Heart left ventricle (tissue), 16 donors: ENCODE data around the gene ISOC2. TPM values are rescaled to one million over a fixed set of nuclear protein-coding genes. Genes with fewer than 3 reads are reported as not detected.

Experiments
- ATAC-seq, 4 donors: fragments of 200-7000 bp; cut with Tn5 transposase; one replicate each; pipeline ENCODE4 v1.9.1; 2020 to 2022; ENCODE audit warnings: moderate library complexity in 4 of 4, mild to moderate bottlenecking in 3 of 4, moderate number of reproducible peaks in 1 of 4
- DNase-seq, 5 donors: peaks; one replicate each; pipeline ENCODE4 v3.0.0-alpha.2; 2020
- H3K27ac ChIP-seq, 12 donors: fragments of 200-600 bp; sonication (generic) in 4 of 12; one replicate each; pipeline versions ENCODE4 v1.5.0 to v1.8.0; 2016 to 2022; ENCODE audit warnings: mild to moderate bottlenecking in 2 of 12
- H3K27me3 ChIP-seq, 9 donors: fragments of 200-600 bp; sonication (generic) in 2 of 9; one replicate each; pipeline versions ENCODE4 v1.5.1 to v1.8.0; 2016 to 2022; ENCODE audit warnings: mild to moderate bottlenecking in 3 of 9
- H3K36me3 ChIP-seq, 9 donors: fragments of 200-600 bp; sonication (generic) in 2 of 9; one replicate each; pipeline versions ENCODE4 v1.5.0 to v1.8.0; 2018 to 2022; ENCODE audit warnings: mild to moderate bottlenecking in 2 of 9
- H3K4me1 ChIP-seq, 12 donors: fragments of 200-600 bp; sonication (generic) in 4 of 12; one replicate each; pipeline versions ENCODE4 v1.5.0 to v1.8.0; 2016 to 2022; ENCODE audit warnings: mild to moderate bottlenecking in 3 of 12
- H3K4me3 ChIP-seq, 12 donors: fragments of 200-600 bp; sonication (generic) in 4 of 12; one replicate each; pipeline versions ENCODE4 v1.5.0 to v1.8.0; 2017 to 2022; ENCODE audit warnings: mild to moderate bottlenecking in 9 of 12, moderate library complexity in 4 of 12
- H3K9me3 ChIP-seq, 12 donors: fragments of 200-600 bp; sonication (generic) in 4 of 12; one replicate each; pipeline versions ENCODE4 v1.5.0 to v1.8.0; 2016 to 2022; ENCODE audit warnings: mild to moderate bottlenecking in 1 of 12
- POLR2A ChIP-seq, 2 donors: fragments of 450-650 bp; IDR thresholded peaks; one replicate each; pipeline ENCODE4 v1.6.1; 2017; ENCODE audit warnings: antibody characterized with exemption in 2 of 2, mild to moderate bottlenecking in 2 of 2, moderate library complexity in 2 of 2
- WGBS, 4 donors: extraction: QIAGEN DNeasy Blood & Tissue Kit in 2 of 4; methylation state at CpG; one replicate each; pipeline versions ENCODE4 v1.1.5 to v1.1.7; 2013 to 2018; 5-methylcytosine and 5-hydroxymethylcytosine counted together
- intact Hi-C, 10 donors: fragments of 100-400 bp; cut with DNase I; formaldehyde crosslinking; loops; one replicate each; pipeline versions ENCODE4 v1.11.1 to v1.14.2; 2022
- polyA plus RNA-seq, 2 donors: library from polyadenylated mRNA; stranded (reverse); fragments of 200-250 nt; gene quantifications; one replicate each; pipeline ENCODE4 v1.2.3, GENCODE V29; 2013
- total RNA-seq, 9 donors: library from RNA; depleted of rRNA in 2 of 9; stranded (reverse); fragments of >200 nt in 2 of 9; fragmentation: NEBNext Ultra II Directional in 3 of 9; extraction: Animal tissue kit (Norgen Biotek cat#: 25700) in 3 of 9; gene quantifications; one replicate each; pipeline versions ENCODE4 v1.1.0 to v1.2.4, GENCODE V29; 2016 to 2023
- TF ChIP-seq, protein P1 (sequence below), 12 donors: fragments of 200-600 bp; sonication (generic) in 4 of 12; IDR thresholded peaks; one replicate each; pipeline versions ENCODE4 v1.5.0 to v1.8.0; 2018 to 2022; ENCODE audit warnings: antibody characterized with exemption in 12 of 12, mild to moderate bottlenecking in 5 of 12
- donor health status: ischemic (EF 13 %, LVEDD 7.1; RV severe dilation, severe dysfunction).
- donor health status: healthy with polysubstance abuse.
- donor health status: DM: no; HTN: yes; CAD: no.
- donor health status: DM: no; HTN: no; CAD: no.
- donor health status: ischemic (EF 25% LVEDD 6.9; RV normal size, moderate dysfunction).
- donor health status: ischemic (EF 25% LVEDD 5.7; RV mildly dilated, moderate dysfunction).
- donor health status: healthy.
- donor health status: DM: yes; HTN: yes; CAD: no.
- donor health status: ischemic (EF 35%, LVEDD 5.7; RV mildly dilated, moderate dysfunction).
- donor health status: nonischemic (EF 11% LVEDD 7.7; RV severe dilation, severe dysfunction).
- donor health status: DM: yes; HTN: yes; CAD: no.
- donor health status: PGD.
- donor health status: ischemic (EF 29% LVEDD 5.4; RV normal size, mild dysfunction).
- donor health status: nonischemic (EF 23%, LVEDD 6.1; RV moderate dilation, normal function).

Gene ISOC2
- total and polyA plus RNA-seq, 11 donors: 36.9 to 102 (median 51.1) TPM

- H3K4me3 ChIP-seq: no peak overlapping the region
- H3K9me3 ChIP-seq: no peaks in the 10 kb centered on the region
- no peaks in the 10 kb centered on the region for H3K27me3 ChIP-seq
- WGBS, 4 donors: 29 to 33% (median 31%) methylated on average over 26 to 29 of the region's 29 CpGs
- peak; percentile 62 to 88 (median 74) for DNase-seq
- TF ChIP-seq POLR2A (IDR thresholded peaks at IDR 0.05): no peak
- TF ChIP-seq, protein P1, sequence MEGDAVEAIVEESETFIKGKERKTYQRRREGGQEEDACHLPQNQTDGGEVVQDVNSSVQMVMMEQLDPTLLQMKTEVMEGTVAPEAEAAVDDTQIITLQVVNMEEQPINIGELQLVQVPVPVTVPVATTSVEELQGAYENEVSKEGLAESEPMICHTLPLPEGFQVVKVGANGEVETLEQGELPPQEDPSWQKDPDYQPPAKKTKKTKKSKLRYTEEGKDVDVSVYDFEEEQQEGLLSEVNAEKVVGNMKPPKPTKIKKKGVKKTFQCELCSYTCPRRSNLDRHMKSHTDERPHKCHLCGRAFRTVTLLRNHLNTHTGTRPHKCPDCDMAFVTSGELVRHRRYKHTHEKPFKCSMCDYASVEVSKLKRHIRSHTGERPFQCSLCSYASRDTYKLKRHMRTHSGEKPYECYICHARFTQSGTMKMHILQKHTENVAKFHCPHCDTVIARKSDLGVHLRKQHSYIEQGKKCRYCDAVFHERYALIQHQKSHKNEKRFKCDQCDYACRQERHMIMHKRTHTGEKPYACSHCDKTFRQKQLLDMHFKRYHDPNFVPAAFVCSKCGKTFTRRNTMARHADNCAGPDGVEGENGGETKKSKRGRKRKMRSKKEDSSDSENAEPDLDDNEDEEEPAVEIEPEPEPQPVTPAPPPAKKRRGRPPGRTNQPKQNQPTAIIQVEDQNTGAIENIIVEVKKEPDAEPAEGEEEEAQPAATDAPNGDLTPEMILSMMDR (IDR thresholded peaks at IDR 0.05): peak; percentile 96 to 100 (median 99)
- peak; percentile 74 to 89 (median 88) for ATAC-seq
- intact Hi-C loops: loop anchor here (1.0 to 5.0 kb wide), 6 partner anchors 35 to 165 kb away; no protein-coding TSS in a partner anchor
- H3K36me3 ChIP-seq: no peaks in the 10 kb centered on the region
- H3K27ac ChIP-seq: no peak overlapping the region
- peaks cover 0 to 12% (median 7%) of the 10 kb centered on the region in 12 donors for H3K4me1 ChIP-seq
Measured at GRCh38 chr19:55467236-55468053, 6.0 kb upstream of the ISOC2 start.

GRCh38 chr19:55466241-55466614 lies 4.8 kb upstream of the ISOC2 start:
- Histone ChIP-seq H3K27me3 (no peaks in the 10 kb centered on the region), H3K9me3 (no peaks in the 10 kb centered on the region), H3K4me1 (peaks cover 0 to 17% (median 9%) of the 10 kb centered on the region in 12 donors), H3K4me3 (no peak overlapping the region), H3K36me3 (no peaks in the 10 kb centered on the region), H3K27ac (no peak overlapping the region)
- intact Hi-C loops: loop anchor here in 7 of 10 donors (2.0 to 5.0 kb wide), 5 partner anchors 36 to 167 kb away; no protein-coding TSS in a partner anchor
- ATAC-seq: no peak
- TF ChIP-seq, protein P1 (IDR thresholded peaks at IDR 0.05): no peak
- no peak for TF ChIP-seq POLR2A (IDR thresholded peaks at IDR 0.05)
- DNase-seq: no peak
- WGBS, 4 donors: 85 to 94% (median 92%) methylated on average over 4 of the region's 4 CpGs

- peak in 2 of 5 donors; percentile 24 for DNase-seq
- intact Hi-C loops: loop anchor here in 7 of 10 donors (2.0 to 5.0 kb wide), 5 partner anchors 37 to 167 kb away; no protein-coding TSS in a partner anchor
Measured at GRCh38 chr19:55465460-55466240, 4.2 kb upstream of the ISOC2 start.

More at GRCh38 chr19:55465460-55466240, 4.2 kb upstream of the ISOC2 start:
- ATAC-seq: no peak
- Histone ChIP-seq H3K4me3 (no peak overlapping the region), H3K4me1 (peaks cover 0 to 20% (median 13%) of the 10 kb centered on the region in 12 donors), H3K9me3 (no peaks in the 10 kb centered on the region), H3K27me3 (no peaks in the 10 kb centered on the region), H3K36me3 (no peaks in the 10 kb centered on the region), H3K27ac (no peak overlapping the region)
- no peak for TF ChIP-seq POLR2A (IDR thresholded peaks at IDR 0.05)
- TF ChIP-seq, protein P1 (IDR thresholded peaks at IDR 0.05): no peak
- 81 to 93% (median 85%) methylated on average over 9 to 11 of the region's 11 CpGs for WGBS, 4 donors
